Endothelial cell of umbilical vein (primary cell): ENCODE results near the gene ADSS1. TPM values are rescaled to one million over a fixed set of nuclear protein-coding genes. Genes with fewer than 3 reads are reported as not detected.

Source experiments
- BruUV-seq: library from RNA; stranded (reverse); fragments of 400-500 nt; replicated peaks from 2 replicates; lab custom pipeline; 2021; lab: Mats Ljungman, UMichigan
- CTCF ChIA-PET: fragments of 300-600, 350-600 bp; sonication (Branson Sonifier 250); formaldehyde crosslinking; loops from one replicate; lab custom pipeline; 2021; ENCODE audit warnings: antibody characterized with exemption, inconsistent platforms; lab: Charles Lee
- POLR2A ChIA-PET: fragments of 300-600, 350-600 bp; sonication (Branson Sonifier 250); formaldehyde crosslinking; loops from one replicate; lab custom pipeline; 2021; ENCODE audit warnings: antibody characterized with exemption, inconsistent platforms; lab: Charles Lee
- DNase-seq: peaks from one replicate; pipeline ENCODE4 v3.0.0-alpha.2; 2011; ENCODE audit warnings: low read depth, low spot score
- FAIRE-seq: peaks from 2 replicates; lab custom pipeline; 2011; peaks lifted over from hg19 to GRCh38; lab: Jason Lieb, UNC
- H2AFZ ChIP-seq: 2 replicates; pipeline ENCODE4 v1.6.0; 2012; ENCODE audit warnings: low read depth, low read length, control low read depth, inconsistent platforms
- H3K27ac ChIP-seq: 2 replicates; pipeline ENCODE4 v1.5.1; 2011; ENCODE audit warnings: low read depth, mild to moderate bottlenecking, control low read depth, low read length, moderate library complexity; ENCODE audit not compliant: insufficient read depth
- H3K27me3 ChIP-seq, 2 experiments: 2 replicates each; pipeline versions ENCODE4 v1.6.0 to v1.6.1; 2011; ENCODE audit warnings: low read length in 2 of 2, mixed read lengths in 1 of 2; ENCODE audit not compliant: control insufficient read depth in 2 of 2, insufficient read depth in 2 of 2
- H3K36me3 ChIP-seq, 2 experiments: 2 replicates in 1 of 2; 3 replicates in 1 of 2; pipeline ENCODE4 v1.5.1; 2011; ENCODE audit warnings: low read length in 2 of 2, mild to moderate bottlenecking in 1 of 2, moderate library complexity in 1 of 2; ENCODE audit not compliant: control insufficient read depth in 2 of 2, insufficient read depth in 2 of 2; ENCODE audit errors: extremely low read depth in 1 of 2
- H3K4me1 ChIP-seq: 3 replicates; pipeline ENCODE4 v1.5.1; 2011; ENCODE audit warnings: mild to moderate bottlenecking, low read length; ENCODE audit not compliant: control insufficient read depth, insufficient read depth; ENCODE audit errors: extremely low read depth
- H3K4me2 ChIP-seq: 2 replicates; pipeline ENCODE4 v1.6.1; 2011; ENCODE audit warnings: low read length, control low read depth, mixed read lengths; ENCODE audit not compliant: insufficient read depth
- H3K4me3 ChIP-seq, 3 experiments: fragments of 200-600 bp in 1 of 3; sonication (generic), shearing (Covaris generic) in 1 of 3; replicated peaks in 1 of 3; 2 replicates each; pipeline ENCODE4 v1.5.1; 2011 to 2016; ENCODE audit warnings: control low read depth in 3 of 3, low read length in 3 of 3, mild to moderate bottlenecking in 2 of 3, inconsistent platforms in 1 of 3, low read depth in 1 of 3, moderate library complexity in 1 of 3; ENCODE audit not compliant: insufficient read depth in 1 of 3
- H3K79me2 ChIP-seq: 2 replicates; pipeline ENCODE4 v1.6.0; 2012; ENCODE audit warnings: low read length, inconsistent platforms; ENCODE audit not compliant: control insufficient read depth, insufficient read depth
- H3K9ac ChIP-seq: replicated peaks from 2 replicates; pipeline ENCODE3; 2011; ENCODE audit warnings: low read length, control low read depth; ENCODE audit not compliant: insufficient read depth; ENCODE audit errors: extremely low read depth
- H3K9me1 ChIP-seq: replicated peaks from 3 replicates; pipeline ENCODE4 v1.6.0; 2011; ENCODE audit warnings: mild to moderate bottlenecking, low read length; ENCODE audit not compliant: control insufficient read depth, insufficient read depth; ENCODE audit errors: extremely low read depth
- H3K9me3 ChIP-seq: replicated peaks from 2 replicates; pipeline ENCODE4 v1.5.1; 2012; ENCODE audit warnings: low read length, inconsistent platforms; ENCODE audit not compliant: control insufficient read depth, insufficient read depth
- H4K20me1 ChIP-seq: replicated peaks from 2 replicates; pipeline ENCODE3; 2011; ENCODE audit warnings: mild to moderate bottlenecking, low read length; ENCODE audit not compliant: control insufficient read depth, insufficient read depth; ENCODE audit errors: extremely low read depth
- EZH2 ChIP-seq: IDR thresholded peaks from 2 replicates; pipeline ENCODE4 v1.6.1; 2012; ENCODE audit warnings: borderline replicate concordance, low read depth, mild to moderate bottlenecking, moderate library complexity, low read length, inconsistent platforms; ENCODE audit not compliant: severe bottlenecking
- FOS ChIP-seq: IDR thresholded peaks from 2 replicates; pipeline ENCODE4 v1.6.1; 2011; ENCODE audit warnings: mild to moderate bottlenecking, low read length, moderate library complexity, borderline replicate concordance; ENCODE audit not compliant: insufficient read depth
- GATA2 ChIP-seq: IDR thresholded peaks from 2 replicates; pipeline ENCODE4 v1.7.0; 2011; ENCODE audit warnings: low read depth, mild to moderate bottlenecking, moderate library complexity, mixed read lengths, low read length; ENCODE audit not compliant: insufficient read length, insufficient read depth
- JUN ChIP-seq: IDR thresholded peaks from 2 replicates; pipeline ENCODE4 v1.6.1; 2011; ENCODE audit warnings: borderline replicate concordance, low read depth; ENCODE audit not compliant: insufficient read length, insufficient read depth
- MYC ChIP-seq: IDR thresholded peaks from one replicate; pipeline ENCODE4 v1.6.1; 2011; ENCODE audit warnings: mild to moderate bottlenecking, low read depth, low read length
- POLR2A ChIP-seq: IDR thresholded peaks from 2 replicates; pipeline ENCODE4 v1.6.1; 2012; ENCODE audit warnings: low read depth, mild to moderate bottlenecking, control low read depth, low read length
- POLR2AphosphoS5 ChIP-seq: IDR thresholded peaks from 2 replicates; pipeline ENCODE4 v1.6.1; 2012; ENCODE audit warnings: low read depth, mild to moderate bottlenecking, control low read depth, low read length, moderate library complexity; ENCODE audit not compliant: insufficient read depth
- dilution Hi-C: fragments of 300-500 bp; cut with MboI; formaldehyde crosslinking; loops from one replicate; pipeline ENCODE4 v1.15.0; 2019; ENCODE audit warnings: low sequenced_read_pairs; ENCODE audit not compliant: extremely low pct_ligation_motif_present
- intact Hi-C: fragments of 100-400 bp; cut with micrococcal nuclease; formaldehyde crosslinking; loops from one replicate; pipeline ENCODE4 v1.10.0; 2022
- polyA plus RNA-seq, 4 experiments: library from polyadenylated mRNA; depleted of rRNA in 3 of 4; stranded (reverse) in 3 of 4; unstranded in 1 of 4; fragments of >200 nt; gene quantifications; 2 replicates each; pipeline versions ENCODE4 v1.2.1 to v1.2.3, GENCODE V29; 2011 to 2012; ENCODE audit warnings: missing spikeins in 1 of 4
- total RNA-seq: library from RNA; stranded (reverse); gene quantifications from 2 replicates; pipeline ENCODE4 v1.2.3, GENCODE V29; 2021
- TF ChIP-seq, protein P1 (sequence below): IDR thresholded peaks from 2 replicates; pipeline ENCODE4 v1.6.1; 2011; ENCODE audit not compliant: insufficient read depth, insufficient read length
- TF ChIP-seq, protein P2 (sequence below), 2 donors: IDR thresholded peaks; 1 replicate in 1 of 2; 2 replicates in 1 of 2; pipeline ENCODE4 v1.5.1; 2011; ENCODE audit warnings: low read length in 2 of 2, mild to moderate bottlenecking in 2 of 2, moderate library complexity in 2 of 2, control low read depth in 1 of 2, inconsistent platforms in 1 of 2, low read depth in 1 of 2; ENCODE audit not compliant: insufficient read depth in 1 of 2; ENCODE audit errors: extremely low read depth in 1 of 2

ADSS1 gene
- total and polyA plus RNA-seq, 2 donors (not counting 3 experiments of a cell fraction or from before 2014, with no cell fraction given) = 1.9 TPM

DNA sequence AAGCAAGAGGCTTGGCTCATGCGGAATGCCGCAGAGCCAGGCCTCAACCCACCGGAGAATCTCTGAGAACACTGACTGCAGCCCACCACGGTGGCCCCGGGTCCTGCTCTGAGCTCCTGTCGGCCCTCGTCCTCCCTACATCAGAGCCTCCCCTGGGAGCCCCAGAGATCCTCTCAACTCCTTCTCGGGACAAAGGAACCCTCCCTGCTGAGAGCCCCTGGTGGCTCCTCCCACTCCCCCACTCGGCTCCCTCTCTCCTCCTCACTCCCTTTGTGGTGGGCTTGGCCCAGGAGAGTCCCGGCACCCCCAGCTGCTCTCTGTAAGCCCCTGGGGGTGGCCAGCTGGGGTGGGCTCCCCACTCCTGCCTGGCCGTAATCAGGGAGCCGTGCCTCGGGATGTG, 45.7 kb upstream of the ADSS1 start:
- intact Hi-C loops (loop anchor here (5.0 kb wide), 1 partner anchor 814 kb away; the partner anchor contains the start of gene TEDC1), dilution Hi-C loops (no loop called here)
- Histone ChIP-seq H3K9ac (peak overlapping the region; percentile 74), H3K9me1 (no peaks in the 10 kb centered on the region), H3K27ac (peak overlapping the region; percentile 95), H3K36me3 (no peaks in the 10 kb centered on the region), H3K79me2 (no peaks in the 10 kb centered on the region), H3K4me1 (peaks cover 40% of the 10 kb centered on the region), H3K4me3 (peak overlapping the region in 1 of 3 experiments; percentile 38), H3K9me3 (no peaks in the 10 kb centered on the region), H3K27me3 (no peaks in the 10 kb centered on the region), H4K20me1 (no peaks in the 10 kb centered on the region), H3K4me2 (peak overlapping the region; percentile 58), H2AFZ (no peak overlapping the region)
- POLR2A ChIA-PET = no interaction called here
- FAIRE-seq (no peak), DNase-seq (no peak)
- CTCF ChIA-PET = interaction anchor here (1.3 to 2.2 kb wide), 4 partner anchors 13 to 31 kb away, joined by 3 to 19 read pairs (median 4); no protein-coding TSS in a partner anchor
- BruUV-seq = no TSS peak
- TF ChIP-seq MYC (no peak), GATA2 (no peak), FOS (no peak), EZH2 (no peak), JUN (no peak), POLR2AphosphoS5 (no peak), POLR2A (no peak)
- TF ChIP-seq, protein P1, sequence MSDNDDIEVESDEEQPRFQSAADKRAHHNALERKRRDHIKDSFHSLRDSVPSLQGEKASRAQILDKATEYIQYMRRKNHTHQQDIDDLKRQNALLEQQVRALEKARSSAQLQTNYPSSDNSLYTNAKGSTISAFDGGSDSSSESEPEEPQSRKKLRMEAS = no peak
- TF ChIP-seq, protein P2, sequence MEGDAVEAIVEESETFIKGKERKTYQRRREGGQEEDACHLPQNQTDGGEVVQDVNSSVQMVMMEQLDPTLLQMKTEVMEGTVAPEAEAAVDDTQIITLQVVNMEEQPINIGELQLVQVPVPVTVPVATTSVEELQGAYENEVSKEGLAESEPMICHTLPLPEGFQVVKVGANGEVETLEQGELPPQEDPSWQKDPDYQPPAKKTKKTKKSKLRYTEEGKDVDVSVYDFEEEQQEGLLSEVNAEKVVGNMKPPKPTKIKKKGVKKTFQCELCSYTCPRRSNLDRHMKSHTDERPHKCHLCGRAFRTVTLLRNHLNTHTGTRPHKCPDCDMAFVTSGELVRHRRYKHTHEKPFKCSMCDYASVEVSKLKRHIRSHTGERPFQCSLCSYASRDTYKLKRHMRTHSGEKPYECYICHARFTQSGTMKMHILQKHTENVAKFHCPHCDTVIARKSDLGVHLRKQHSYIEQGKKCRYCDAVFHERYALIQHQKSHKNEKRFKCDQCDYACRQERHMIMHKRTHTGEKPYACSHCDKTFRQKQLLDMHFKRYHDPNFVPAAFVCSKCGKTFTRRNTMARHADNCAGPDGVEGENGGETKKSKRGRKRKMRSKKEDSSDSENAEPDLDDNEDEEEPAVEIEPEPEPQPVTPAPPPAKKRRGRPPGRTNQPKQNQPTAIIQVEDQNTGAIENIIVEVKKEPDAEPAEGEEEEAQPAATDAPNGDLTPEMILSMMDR (IDR thresholded peaks at IDR 0.05; ENCODE audit: extremely low read depth in 1 of 2, insufficient read depth in 1 of 2, low read depth in 1 of 2, low read length in 2 of 2) = no peak
